SJSA1 (cell line): ENCODE results near the gene OR5B3. TPM values are rescaled to one million over a fixed set of nuclear protein-coding genes. Genes with fewer than 3 reads are reported as not detected.
"Not testable (repeated sequence)": the region's sequence is repeated elsewhere in the genome, so short reads cannot be mapped to it uniquely, and the experiment has no call there.

Experiments
- DNase-seq, 2 experiments: peaks; one replicate each; pipeline ENCODE4 v3.0.0-alpha.2; 2015 to 2020; ENCODE audit warnings: low spot score in 2 of 2, low read depth in 1 of 2
- H3K27ac ChIP-seq: fragments of 250-450 bp; sonication (Bioruptor Pico); 2 replicates; pipeline ENCODE4 v1.5.1; 2020; ENCODE audit warnings: mild to moderate bottlenecking, moderate library complexity
- H3K27me3 ChIP-seq: fragments of 250-450 bp; sonication (Bioruptor Pico); replicated peaks from 2 replicates; pipeline ENCODE4 v1.5.1; 2020; ENCODE audit warnings: mild to moderate bottlenecking, moderate library complexity
- H3K36me3 ChIP-seq: fragments of 250-450 bp; sonication (Bioruptor Pico); 2 replicates; pipeline ENCODE4 v1.5.1; 2020; ENCODE audit warnings: mild to moderate bottlenecking
- H3K4me1 ChIP-seq: fragments of 250-450 bp; sonication (Bioruptor Pico); replicated peaks from 2 replicates; pipeline ENCODE4 v1.6.1; 2021; ENCODE audit warnings: mild to moderate bottlenecking
- H3K4me3 ChIP-seq: fragments of 250-450 bp; sonication (Bioruptor Pico); 2 replicates; pipeline ENCODE4 v1.5.1; 2020; ENCODE audit warnings: mild to moderate bottlenecking
- H3K9me3 ChIP-seq: fragments of 250-450 bp; sonication (Bioruptor Pico); replicated peaks from 2 replicates; pipeline ENCODE4 v1.5.1; 2020; ENCODE audit warnings: mild to moderate bottlenecking
- total RNA-seq: library from RNA; depleted of rRNA; stranded (reverse); fragments of >200 nt; shearing (Covaris generic); gene quantifications from 2 replicates; pipeline ENCODE4 v1.2.3, GENCODE V29; 2014; rRNA removed

The OR5B3 gene
- total RNA-seq, result not detected in 2 replicates

DNA sequence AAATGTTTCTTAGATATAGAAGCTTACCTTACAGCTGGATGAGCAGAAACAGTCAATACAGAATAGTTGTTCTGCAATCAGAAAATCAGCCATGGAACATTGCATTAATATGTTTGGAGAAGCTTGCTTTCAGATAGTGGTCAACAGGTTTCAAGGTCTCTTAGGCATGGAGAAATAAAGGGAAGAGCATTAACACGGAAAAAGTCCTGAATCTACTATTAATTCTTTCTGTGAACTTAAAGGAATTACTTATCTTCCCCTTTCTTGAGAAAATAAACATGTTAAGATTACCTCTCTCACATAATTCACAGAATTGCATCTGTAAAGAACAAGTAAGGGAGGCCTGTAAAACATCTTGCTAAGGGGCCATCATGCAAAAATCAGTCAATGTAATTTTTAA lies at the start of gene OR5B3:
Gene OR5B3, minus strand, starts transcription at position 101 of the 400 bp plus-strand sequence. CDS start 3,465 bp downstream, outside the sequence.
- Histone ChIP-seq H3K36me3 (no peaks in the 10 kb centered on the region), H3K27ac (no peak within 1 kb of the TSS), H3K9me3 (no peaks in the 10 kb centered on the region), H3K27me3 (no peaks in the 10 kb centered on the region), H3K4me1 (no peaks in the 10 kb centered on the region), H3K4me3 (no peak within 1 kb of the TSS)
- no peak for DNase-seq

DNA sequence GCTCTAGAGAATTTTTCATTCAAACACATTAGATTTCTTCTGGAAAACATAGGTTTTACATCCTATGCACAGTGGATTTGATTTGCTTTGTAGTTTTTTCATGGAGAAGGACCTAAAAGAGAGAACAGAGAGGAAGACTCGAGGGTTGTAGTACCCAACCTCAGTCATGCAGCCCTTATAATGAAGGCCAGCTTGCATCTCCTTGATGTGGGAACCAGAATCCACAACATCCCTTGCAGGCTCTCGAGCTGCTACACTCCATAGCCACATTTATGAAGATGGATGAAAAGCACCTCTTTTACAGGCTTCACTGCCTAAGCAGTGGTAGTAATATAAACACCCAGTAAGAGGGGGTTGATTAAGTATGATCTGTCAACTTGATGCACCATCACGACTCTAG lies 44.9 kb upstream of the OR5B3 start:
- H3K4me3 ChIP-seq, result no peak overlapping the region
- H3K27ac ChIP-seq, result no peak overlapping the region
- no peaks in the 10 kb centered on the region for H3K36me3 ChIP-seq
- no peaks in the 10 kb centered on the region for H3K4me1 ChIP-seq
- H3K9me3 ChIP-seq, result no peaks in the 10 kb centered on the region
- no peaks in the 10 kb centered on the region for H3K27me3 ChIP-seq
- DNase-seq, result no peak

DNA sequence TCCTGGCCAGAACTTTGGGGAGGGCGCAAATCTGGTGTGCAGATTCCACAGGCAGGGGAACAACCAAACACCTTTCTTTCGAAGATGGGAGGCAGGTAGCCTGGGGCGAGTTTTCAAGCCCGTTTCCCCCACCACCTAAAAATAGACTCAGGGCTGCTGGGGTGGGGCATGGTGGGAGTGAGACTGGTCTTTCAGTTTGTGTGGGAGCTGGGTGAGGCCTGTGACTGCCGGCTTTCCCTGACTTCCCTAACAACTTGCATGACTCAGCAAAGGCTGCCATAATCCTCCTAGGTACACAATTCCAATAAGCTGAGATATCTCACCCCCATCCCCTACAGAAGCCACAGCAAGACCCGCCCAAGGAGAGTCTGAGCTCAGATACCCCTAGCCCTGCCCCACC lies 39.6 kb upstream of the OR5B3 start:
- H3K9me3 ChIP-seq, result no peaks in the 10 kb centered on the region
- no peak overlapping the region for H3K4me3 ChIP-seq
- H3K27me3 ChIP-seq, result no peaks in the 10 kb centered on the region
- DNase-seq, result no peak
- H3K4me1 ChIP-seq, result no peaks in the 10 kb centered on the region
- no peaks in the 10 kb centered on the region for H3K36me3 ChIP-seq
- no peak overlapping the region for H3K27ac ChIP-seq

DNA sequence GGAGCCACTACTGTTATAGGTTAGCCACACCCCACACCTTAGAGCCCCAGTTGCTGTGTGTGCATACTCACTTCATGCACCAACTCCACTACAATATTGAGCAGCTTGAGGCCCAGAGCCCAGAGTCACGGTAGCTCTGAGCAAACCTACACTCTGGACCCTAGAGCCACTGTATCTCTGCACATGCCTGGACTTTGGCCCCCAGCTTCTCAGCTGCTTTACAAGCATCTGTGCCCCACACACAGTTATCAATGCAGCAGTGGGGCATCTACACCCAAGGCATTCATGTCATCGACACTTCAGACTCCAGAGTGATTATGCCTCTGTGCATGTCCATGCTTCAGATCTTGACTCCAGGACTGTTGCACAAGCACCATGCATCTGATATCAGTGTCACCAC lies 37.6 kb upstream of the OR5B3 start:
- H3K36me3 ChIP-seq, result no peaks in the 10 kb centered on the region
- H3K9me3 ChIP-seq, result no peaks in the 10 kb centered on the region
- H3K27ac ChIP-seq, result no peak overlapping the region
- no peaks in the 10 kb centered on the region for H3K27me3 ChIP-seq
- DNase-seq, result no peak
- no peak overlapping the region for H3K4me3 ChIP-seq
- no peaks in the 10 kb centered on the region for H3K4me1 ChIP-seq

DNA sequence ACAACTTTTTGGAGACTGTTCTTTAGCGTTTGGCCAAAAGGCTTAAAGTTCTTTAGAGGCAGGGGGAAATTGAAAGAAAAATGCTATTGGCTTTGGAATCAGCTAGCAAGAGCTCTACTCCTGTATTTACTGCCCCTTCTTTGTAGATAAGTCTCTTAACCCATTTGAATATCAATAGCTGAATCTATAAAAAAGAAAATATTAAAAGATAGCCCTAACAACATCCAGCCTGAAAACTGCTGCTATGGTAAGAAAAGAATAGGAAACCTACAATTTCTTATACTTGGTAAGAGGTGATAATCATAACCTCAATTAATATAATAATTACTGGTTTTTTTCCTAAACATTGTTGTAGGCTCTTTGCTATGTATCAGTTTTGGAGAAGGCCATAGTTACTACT lies 35.5 kb upstream of the OR5B3 start, which contains the start of gene OR5B12:
Gene OR5B12, minus strand, starts transcription at position 101 of the 400 bp plus-strand sequence. CDS start 2,085 bp downstream, outside the sequence.
- no peak for DNase-seq
- Histone ChIP-seq H3K36me3 (no peaks in the 10 kb centered on the region), H3K9me3 (no peaks in the 10 kb centered on the region), H3K27ac (no peak within 1 kb of the TSS), H3K4me3 (no peak within 1 kb of the TSS), H3K27me3 (no peaks in the 10 kb centered on the region), H3K4me1 (no peaks in the 10 kb centered on the region)

DNA sequence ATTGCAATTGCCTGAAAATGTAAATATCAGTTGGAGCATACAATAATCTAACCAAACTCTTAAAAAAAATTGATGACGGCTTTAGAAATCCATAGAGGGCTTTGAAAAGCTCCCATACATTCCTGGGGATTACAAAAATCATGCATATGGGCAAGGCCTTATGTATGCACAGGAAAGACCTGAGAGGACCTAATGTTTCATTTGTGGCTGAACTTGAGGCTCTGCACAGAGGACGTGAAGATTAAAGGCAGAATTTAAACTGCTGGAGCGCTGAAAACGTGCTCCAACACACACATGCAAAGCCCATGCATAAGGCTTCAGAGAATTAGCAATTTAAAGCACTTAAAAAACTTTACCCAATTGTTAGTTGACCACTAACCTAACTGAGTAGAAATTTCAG lies 31.8 kb upstream of the OR5B3 start:
- Histone ChIP-seq H3K4me1 (no peaks in the 10 kb centered on the region), H3K4me3 (no peak overlapping the region), H3K27me3 (no peaks in the 10 kb centered on the region), H3K27ac (no peak overlapping the region), H3K36me3 (no peaks in the 10 kb centered on the region), H3K9me3 (no peaks in the 10 kb centered on the region)
- DNase-seq, result no peak

DNA sequence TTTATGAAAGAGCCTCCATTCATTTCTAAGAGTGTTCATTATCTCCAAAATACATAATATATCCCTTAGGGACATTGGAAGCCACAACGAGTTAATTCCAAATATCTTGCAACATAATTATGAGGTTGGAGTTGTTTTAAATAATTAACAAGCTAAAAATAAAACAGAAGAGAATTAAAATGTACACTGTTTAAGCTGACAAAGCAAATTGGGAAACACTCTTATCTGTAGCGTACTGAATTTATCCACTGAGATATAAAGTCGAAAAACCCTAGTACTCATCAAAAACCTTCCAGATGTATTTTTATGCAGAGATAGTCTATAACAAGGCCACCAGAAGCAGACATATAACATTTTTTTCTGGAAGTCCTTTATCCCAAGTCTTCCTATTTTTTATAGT lies 27.5 kb upstream of the OR5B3 start:
- H3K27ac ChIP-seq, result no peak overlapping the region
- H3K9me3 ChIP-seq, result no peaks in the 10 kb centered on the region
- H3K4me1 ChIP-seq, result no peaks in the 10 kb centered on the region
- no peaks in the 10 kb centered on the region for H3K36me3 ChIP-seq
- no peak overlapping the region for H3K4me3 ChIP-seq
- no peak for DNase-seq
- no peaks in the 10 kb centered on the region for H3K27me3 ChIP-seq

DNA sequence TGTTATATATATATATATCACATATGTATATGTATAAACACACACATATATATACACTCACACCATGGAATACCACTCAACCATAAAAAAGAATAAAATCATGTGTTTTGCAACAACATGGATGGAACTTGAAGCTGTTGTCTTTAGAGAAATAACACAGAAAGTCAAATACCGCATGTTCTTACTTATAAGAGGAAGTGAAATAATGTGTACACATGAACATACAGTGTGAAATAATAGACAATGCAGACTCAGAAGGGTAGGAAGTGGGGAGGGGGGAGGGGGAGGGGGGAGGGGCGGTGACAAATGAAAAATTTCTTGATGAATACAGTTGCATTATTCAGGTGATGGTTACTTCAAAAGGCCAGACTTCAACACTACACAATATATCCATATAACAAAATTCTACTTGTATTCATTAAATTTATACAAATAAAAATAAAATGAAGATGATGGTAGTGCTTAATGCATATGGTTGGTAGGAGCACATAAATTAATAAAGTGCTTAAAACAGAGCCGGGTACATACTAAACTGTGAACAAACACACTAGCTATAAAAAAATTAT lies 27.0 kb upstream of the OR5B3 start:
- no peak for DNase-seq
- Histone ChIP-seq H3K4me3 (no peak overlapping the region), H3K36me3 (no peaks in the 10 kb centered on the region), H3K27me3 (no peaks in the 10 kb centered on the region), H3K9me3 (no peaks in the 10 kb centered on the region), H3K27ac (no peak overlapping the region), H3K4me1 (no peaks in the 10 kb centered on the region)

DNA sequence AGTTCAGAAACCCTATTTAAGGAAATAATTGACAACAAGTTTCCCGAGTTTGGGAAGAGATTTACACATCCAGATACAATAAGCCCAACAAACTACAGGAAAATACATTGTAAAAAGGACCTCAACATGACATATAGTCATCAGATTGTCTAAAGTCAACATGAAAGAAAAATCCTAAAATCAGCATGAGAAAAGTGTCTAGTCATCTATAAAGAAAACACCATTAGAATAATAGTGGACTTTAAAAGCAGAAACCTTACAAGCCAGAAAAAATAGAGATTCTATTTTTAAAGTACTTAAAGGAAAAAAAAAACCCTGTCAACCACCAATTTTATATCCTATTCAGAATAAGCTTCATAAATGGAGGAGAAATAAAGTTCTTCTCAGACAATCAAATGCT lies 22.6 kb upstream of the OR5B3 start:
- Histone ChIP-seq H3K4me1 (no peaks in the 10 kb centered on the region), H3K27me3 (no peaks in the 10 kb centered on the region), H3K27ac (no peak overlapping the region), H3K9me3 (no peaks in the 10 kb centered on the region), H3K36me3 (no peaks in the 10 kb centered on the region), H3K4me3 (no peak overlapping the region)
- no peak for DNase-seq

DNA sequence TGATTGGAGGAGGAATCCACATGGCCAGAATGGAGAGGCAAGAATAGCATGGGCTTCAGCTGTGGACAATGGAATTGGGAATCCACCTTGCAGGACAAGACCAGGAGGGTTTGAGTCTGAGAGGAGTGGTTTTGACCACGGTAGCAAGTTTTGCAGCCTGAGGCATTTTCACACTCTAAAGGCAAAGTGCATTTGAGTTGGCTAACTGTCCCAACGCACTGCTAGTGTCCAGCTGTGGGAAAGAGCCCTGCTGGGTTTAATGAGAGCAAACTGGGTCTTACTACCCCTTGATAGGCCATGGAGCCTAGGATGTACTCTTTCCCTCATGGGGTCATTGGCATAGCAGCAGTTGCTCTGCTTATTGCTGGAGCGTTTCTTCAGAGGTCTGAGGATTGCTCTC lies 21.3 kb upstream of the OR5B3 start, which contains the start of gene OR5B2:
Gene OR5B2, minus strand, starts transcription at position 101 of the 400 bp plus-strand sequence. CDS start 4,860 bp downstream, outside the sequence.
- H3K9me3 ChIP-seq, result no peaks in the 10 kb centered on the region

DNA sequence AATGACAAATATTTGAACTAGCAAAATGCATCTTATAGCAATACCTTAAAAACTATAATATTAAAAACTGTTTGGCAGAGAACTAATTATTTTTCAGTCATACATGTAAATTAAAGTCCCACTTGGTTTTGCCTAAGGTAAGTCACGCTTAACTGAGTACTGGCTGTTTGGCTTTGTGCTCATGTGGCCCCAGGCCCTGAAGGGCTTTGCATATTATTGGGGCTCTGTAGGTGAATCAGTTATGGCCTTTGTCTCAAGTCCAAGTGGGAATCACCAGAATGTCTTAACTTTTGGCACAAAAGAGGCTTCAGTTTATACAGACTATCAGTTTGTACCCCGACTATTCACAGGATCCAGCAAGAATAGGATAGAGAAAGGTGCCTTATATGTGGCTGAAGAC lies 7.1 kb downstream of the OR5B3 start:
- not testable (repeated sequence) for H3K27me3 ChIP-seq, H3K36me3 ChIP-seq, H3K9me3 ChIP-seq, H3K4me3 ChIP-seq, DNase-seq, H3K27ac ChIP-seq
- H3K4me1 ChIP-seq, result peaks cover 14% of the 10 kb centered on the region

More for the DNA sequence above, 21.3 kb upstream of the OR5B3 start, which contains the start of gene OR5B2:
- Histone ChIP-seq H3K4me1 (no peaks in the 10 kb centered on the region), H3K27ac (no peak within 1 kb of the TSS), H3K4me3 (no peak within 1 kb of the TSS), H3K36me3 (no peaks in the 10 kb centered on the region), H3K27me3 (no peaks in the 10 kb centered on the region)
- DNase-seq, result no peak

DNA sequence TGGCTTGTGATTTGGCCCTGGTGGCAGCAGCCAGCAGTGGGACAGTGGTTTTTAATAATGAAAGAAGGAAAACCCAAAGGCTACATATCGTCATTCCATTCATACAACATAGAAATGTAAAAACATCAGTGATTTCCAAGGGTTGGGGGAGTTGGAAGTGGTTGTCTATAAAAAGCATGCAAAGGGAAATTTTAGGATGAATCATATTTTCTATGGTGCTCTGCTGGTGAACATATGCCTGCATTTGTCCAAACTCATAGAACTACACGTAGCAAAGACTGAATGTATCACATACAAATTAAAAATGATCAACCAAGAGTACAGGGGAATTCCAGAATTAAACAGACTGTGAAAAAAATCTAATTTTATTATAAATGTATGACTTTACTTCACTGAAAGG lies 11.1 kb downstream of the OR5B3 start:
- Histone ChIP-seq H3K4me1 (peaks cover 54% of the 10 kb centered on the region), H3K9me3 (peaks cover 4% of the 10 kb centered on the region; the same call in 1 of the 2 replicates), H3K27me3 (no peaks in the 10 kb centered on the region), H3K36me3 (no peaks in the 10 kb centered on the region; the same call in 1 of the 2 replicates), H3K4me3 (no peak overlapping the region), H3K27ac (no peak overlapping the region)
- no peak for DNase-seq

DNA sequence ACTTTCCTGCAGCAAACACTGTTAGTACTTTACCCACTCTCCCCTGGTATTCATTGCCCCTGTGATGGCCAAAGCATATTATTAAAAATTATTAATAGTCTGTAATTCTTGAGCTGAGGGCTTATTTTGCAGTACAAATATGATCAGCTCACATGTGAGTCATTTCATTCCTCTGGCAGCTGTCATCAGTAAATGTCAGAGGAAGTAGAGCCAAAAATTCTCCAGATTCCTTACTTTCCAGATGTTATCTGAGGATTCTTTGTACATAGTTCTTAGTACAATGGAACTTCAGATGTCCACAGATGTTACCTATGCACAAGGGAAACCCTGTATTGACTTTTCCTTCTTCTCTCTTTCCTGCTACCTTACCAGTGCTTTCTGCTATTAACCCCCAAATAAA lies 12.5 kb downstream of the OR5B3 start:
- Histone ChIP-seq H3K9me3 (peaks cover 4% of the 10 kb centered on the region; the same call in 1 of the 2 replicates), H3K4me3 (no peak overlapping the region), H3K36me3 (no peaks in the 10 kb centered on the region; the same call in 1 of the 2 replicates), H3K27ac (peak overlapping the region; percentile 87), H3K27me3 (no peaks in the 10 kb centered on the region), H3K4me1 (peaks cover 54% of the 10 kb centered on the region)
- DNase-seq, result peak; percentile 38 to 64

DNA sequence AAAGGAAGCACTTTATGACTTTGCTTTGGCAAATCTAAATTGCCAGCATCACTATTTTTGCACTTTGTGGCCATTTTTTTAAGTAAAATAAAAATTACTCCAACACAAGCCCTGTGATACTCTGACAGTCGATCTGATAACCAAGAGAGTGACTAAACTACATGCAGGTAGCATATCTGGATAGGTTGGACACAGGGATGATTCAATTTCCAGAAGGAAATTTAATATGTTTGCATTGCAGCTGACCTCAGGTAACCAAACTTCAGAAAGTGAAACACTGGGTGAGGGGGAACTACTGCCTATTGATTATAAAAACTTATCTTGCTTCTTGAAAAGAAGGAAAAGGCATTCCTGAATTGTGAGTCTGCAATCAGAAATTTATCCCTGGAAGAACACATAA lies 13.9 kb downstream of the OR5B3 start:
- Histone ChIP-seq H3K4me1 (peaks cover 54% of the 10 kb centered on the region), H3K27ac (peak overlapping the region; percentile 87)
- peak in 1 of 2 experiments; percentile 19 for DNase-seq

More for the DNA sequence above, 13.9 kb downstream of the OR5B3 start:
- Histone ChIP-seq H3K9me3 (peaks cover 4% of the 10 kb centered on the region; the same call in 1 of the 2 replicates), H3K36me3 (no peaks in the 10 kb centered on the region; the same call in 1 of the 2 replicates), H3K4me3 (no peak overlapping the region), H3K27me3 (no peaks in the 10 kb centered on the region)
